Loucy (cell line): ENCODE results near the gene RCAN1.

Experiments used
- CTCF ChIP-seq: fragments of 200-600 bp; sonication (generic); conservative IDR thresholded peaks from 2 replicates; pipeline ENCODE4 v1.5.1; 2014; ENCODE audit warnings: mild to moderate bottlenecking, antibody characterized with exemption, low read length
- EZH2phosphoT487 ChIP-seq: fragments of 200-600 bp; IDR thresholded peaks from 2 replicates; pipeline ENCODE4 v1.6.1; 2018; ENCODE audit warnings: antibody characterized with exemption, mild to moderate bottlenecking, moderate library complexity, borderline replicate concordance

GRCh38 chr21:34639250-34639649 is 24.3 kb upstream of the RCAN1 start:
- TF ChIP-seq CTCF (no peak), EZH2phosphoT487 (no peak)
